Activated naive CD4-positive, alpha-beta T cell treated with Interleukin-2 at 50 U/mL for 16 hours (primary cell): ENCODE measurements around the gene TRIM52.
"Not testable (repeated sequence)": the region's sequence is repeated elsewhere in the genome, so short reads cannot be mapped to it uniquely, and the experiment has no call there.

ENCODE experiments used
- DNase-seq: peaks from one replicate; pipeline ENCODE4 v3.0.0-alpha.2; 2020

The TRIM52 gene

DNA sequence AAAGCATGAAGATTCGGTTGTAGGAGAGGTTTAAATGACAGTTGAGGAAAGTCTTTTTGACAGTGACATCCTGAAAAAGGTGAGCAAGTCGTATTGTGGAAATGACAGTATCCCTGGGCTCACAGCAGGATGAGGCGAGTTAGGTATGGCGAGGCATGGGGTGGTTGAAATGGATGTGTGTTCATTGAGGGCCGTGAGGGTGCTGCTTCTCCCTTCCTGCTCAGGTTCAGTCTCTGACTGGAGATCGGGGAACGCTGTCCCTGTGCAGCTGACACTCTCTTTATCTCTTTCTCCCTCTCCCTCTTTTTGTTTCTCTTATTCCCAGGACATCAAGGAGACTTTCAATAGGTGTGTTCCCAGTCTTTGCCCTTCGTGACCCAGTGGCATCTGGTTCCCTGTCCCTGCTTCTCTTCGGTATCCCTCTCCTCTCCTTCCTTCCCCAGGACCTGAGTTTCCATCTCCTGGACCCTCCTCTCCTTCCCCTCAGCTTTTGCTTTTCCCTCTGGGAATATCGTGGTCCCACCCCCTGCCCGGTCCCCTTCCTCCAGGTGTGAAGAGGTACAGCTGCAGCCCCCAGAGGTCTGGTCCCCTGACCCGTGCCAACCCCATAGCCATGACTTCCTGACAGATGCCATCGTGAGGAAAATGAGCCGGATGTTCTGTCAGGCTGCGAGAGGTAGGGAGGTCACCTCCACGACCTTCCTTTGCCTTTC is 27.7 kb downstream of the TRIM52 start:
- DNase-seq, result no peak

DNA sequence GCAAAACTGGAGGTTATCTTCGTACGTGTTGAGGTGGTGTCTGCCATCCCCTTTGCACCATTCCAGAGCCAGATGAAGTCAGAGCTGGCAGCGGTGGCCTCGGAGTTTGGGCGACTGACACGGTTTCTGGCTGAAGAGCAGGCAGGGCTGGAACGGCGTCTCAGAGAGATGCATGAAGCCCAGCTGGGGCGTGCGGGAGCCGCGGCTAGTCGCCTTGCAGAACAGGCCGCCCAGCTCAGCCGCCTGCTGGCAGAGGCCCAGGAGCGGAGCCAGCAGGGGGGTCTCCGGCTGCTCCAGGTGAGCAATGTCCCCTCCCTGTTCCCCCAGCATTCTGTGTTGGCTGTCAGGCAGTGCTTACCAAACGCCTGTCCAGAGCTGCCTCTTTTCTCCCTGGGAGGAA is 28.4 kb downstream of the TRIM52 start:
- no peak for DNase-seq

DNA sequence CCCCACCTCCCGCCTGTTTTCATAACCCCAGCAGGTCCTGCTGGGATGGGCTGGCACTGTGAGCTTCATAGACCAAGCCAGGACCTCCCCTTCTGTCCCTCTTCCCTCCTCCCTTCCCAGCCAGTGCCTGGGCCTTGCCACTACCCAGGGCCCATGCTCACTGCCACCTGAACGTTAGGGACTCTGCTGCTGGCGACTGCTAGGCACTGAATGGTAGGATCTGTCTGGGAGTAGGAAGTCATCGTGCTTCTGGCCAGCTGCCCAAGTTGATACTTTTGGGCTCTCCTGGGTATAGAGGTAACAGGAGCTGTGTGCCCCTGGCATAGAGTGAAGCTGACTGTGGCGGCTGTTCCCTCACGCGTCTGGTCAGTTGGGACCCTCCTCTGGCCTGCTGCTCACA is 29.5 kb downstream of the TRIM52 start:
- no peak for DNase-seq

DNA sequence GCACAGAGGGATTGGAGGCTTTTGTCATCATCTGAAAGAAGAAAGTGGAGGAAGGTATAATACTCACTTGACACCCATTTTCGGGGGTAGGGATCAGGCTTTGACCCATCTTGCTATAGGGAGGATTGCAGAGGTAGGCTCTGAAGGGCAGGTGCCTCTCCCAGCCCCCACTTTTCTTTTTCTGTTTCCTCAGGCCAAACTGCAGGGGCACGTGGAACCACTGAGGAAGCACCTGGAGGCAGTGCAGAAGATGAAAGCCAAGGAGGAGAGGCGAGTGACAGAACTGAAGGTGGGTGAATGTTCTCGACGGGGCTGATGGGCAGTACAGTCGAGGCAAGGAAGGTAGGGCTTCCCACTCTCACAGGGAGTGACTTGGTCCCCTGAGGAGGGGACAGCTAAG is 30.4 kb downstream of the TRIM52 start:
- no peak for DNase-seq

DNA sequence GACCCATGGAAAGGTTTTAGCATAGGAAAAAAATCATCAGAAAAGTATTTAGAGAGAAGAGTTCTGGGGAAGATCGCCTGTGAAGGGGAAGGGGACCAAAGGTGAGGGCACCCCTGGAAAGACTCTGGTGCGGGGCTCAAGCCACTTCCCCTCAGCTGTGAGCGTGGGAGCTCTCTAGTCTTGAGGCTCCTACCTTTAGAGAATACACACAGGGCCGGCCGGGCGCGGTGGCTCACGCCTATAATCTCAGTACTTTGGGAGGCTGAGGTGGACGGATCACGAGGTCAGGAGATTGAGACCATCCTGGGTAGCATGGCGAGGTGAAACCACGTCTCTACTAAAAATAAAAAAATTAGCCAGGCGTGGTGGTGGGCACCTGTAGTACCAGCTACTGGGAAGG is 30.9 kb downstream of the TRIM52 start:
- DNase-seq, result no peak

DNA sequence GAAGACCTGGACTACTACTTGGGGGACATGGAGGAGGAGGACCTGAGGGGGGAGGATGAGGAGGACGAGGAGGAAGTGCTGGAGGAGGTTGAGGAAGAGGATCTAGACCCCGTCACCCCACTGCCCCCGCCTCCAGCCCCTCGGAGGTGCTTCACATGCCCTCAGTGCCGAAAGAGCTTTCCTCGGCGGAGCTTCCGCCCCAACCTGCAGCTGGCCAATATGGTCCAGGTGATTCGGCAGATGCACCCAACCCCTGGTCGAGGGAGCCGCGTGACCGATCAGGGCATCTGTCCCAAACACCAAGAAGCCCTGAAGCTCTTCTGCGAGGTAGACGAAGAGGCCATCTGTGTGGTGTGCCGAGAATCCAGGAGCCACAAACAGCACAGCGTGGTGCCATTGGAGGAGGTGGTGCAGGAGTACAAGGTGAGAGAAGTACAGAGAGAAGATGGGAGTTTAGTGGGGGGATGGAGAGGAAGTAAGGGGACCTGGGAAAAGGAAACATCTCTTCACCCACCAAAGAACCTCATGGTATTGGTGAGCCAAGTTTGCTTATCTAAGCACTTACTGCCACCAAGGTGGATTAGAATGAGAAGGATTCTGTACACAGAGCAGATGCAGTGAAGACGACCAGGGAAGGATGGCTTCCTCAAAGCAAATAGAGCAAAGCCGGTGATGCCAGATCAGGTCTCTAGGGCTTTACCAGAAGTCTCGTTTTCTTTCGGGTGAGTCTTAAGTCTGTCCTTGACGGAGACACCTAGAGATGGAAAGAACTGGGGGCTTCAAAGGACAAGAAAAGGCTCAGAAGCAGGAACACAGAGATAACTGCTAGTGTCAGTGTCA is 36.3 kb downstream of the TRIM52 start:
- peak; percentile 52 for DNase-seq

DNA sequence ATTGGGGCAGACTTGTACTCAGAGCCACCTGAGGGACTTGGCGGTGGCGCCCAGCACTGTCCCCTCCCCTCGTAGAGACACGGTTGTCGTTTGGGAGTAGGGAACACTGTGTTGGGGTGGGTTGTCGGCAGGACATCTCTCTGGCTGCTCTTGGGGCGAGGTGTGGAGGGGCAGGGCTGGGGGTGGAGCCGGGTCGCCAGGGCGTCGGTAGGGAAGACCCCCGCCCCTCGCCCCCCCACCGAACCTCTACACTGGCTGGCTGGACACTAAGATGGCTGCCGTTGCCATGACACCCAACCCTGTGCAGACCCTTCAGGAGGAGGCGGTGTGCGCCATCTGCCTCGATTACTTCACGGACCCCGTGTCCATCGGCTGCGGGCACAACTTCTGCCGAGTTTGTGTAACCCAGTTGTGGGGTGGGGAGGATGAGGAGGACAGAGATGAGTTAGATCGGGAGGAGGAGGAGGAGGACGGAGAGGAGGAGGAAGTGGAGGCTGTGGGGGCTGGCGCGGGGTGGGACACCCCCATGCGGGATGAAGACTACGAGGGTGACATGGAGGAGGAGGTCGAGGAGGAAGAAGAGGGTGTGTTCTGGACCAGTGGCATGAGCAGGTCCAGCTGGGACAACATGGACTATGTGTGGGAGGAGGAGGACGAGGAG is 37.1 kb downstream of the TRIM52 start:
- DNase-seq, result no peak

DNA sequence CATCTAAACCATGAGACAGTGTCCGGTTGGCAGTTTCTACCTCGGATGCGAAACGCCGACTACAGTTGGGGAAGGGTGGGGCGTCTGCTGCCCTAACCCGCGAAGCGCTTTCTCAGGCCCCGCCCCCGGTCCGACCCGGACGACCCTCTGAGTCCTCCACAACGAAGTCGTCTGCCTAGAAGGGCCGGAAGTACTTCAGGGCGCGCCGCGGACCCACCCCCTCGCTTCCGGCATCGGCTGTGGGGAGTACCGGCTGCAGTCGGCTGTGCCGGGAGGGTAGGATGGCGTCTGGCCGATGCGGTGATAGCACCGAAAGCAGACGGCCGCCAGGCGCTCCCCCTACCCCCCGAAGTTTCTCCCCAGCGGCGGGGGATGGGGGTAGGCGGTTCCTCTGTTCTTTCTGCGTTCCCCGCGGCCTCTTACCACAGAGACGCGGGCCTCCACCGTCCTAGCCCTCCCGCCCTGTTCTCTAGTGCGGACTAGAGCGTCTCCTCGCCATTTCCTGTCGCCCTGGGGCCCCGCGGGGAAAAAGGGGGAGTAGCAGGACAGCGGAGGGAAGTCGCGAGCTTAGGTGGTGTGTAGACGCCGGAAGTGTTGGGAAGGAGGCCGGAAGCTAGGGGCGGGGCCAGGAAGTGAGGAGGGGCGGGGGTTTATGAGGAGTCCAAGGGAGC is 37.8 kb downstream of the TRIM52 start, which contains the start of gene TRIM41:
Gene TRIM41 (plus strand): TSS at position 224 of the 671 bp plus-strand sequence. CDS start 719 bp downstream, outside the sequence.
- peak; percentile 98 for DNase-seq

DNA sequence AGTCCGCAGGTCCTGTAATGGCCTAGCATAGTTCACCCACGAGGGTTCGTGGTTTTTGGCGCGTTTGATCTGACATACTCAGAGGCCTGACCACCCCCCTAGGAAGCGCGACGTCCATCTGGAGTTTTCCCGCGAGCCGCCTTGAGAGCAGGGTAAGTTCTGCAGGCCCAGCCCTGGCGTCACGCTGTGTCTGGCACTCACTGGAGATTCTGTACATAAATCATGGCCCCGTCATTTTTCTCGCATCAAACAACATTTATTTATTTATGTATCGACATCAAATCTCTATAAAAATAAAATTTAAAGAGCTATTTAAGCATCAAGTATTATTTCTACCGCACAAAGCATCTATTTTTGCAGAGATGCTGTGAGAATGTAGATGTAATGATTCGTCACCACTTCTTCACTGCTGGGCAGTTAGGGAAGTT is 38.3 kb downstream of the TRIM52 start:
- DNase-seq, result no peak

DNA sequence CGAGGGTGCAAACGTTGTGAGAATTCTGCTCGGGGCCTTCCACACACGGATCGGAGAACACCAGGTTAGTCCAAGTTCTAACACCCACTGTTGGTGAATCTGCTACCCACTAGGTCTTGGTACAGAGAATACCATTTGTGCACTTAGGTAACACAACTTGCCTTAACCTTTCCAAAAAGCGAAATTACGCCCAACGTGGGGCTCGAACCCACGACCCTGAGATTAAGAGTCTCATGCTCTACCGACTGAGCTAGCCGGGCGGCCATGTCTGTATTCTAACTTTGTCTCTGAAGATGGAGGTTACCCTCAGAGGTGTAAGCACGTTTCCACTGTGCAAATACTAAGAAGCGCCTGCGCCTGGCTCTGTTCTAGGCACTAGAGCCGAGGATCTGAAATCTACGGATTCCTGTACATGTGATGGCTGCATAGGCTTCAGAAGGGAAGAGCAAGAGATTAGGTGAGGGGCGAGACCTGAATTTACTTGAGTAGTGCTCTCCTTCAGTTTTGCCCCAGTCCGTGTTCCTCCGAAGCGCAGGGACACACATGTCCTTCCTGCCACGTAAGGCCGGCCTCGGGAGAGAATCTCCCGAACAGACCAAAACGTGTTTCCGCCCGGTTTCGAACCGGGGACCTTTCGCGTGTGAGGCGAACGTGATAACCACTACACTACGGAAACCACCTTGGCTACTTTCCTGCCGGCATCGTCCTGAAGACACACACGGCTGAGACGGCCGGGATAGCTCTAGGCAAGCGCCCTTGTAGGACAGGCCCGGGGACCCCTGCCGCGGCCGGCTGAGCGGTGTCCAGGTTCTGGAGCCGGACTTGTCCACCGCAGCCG is 38.9 kb downstream of the TRIM52 start:
- DNase-seq, result peak; percentile 97

DNA sequence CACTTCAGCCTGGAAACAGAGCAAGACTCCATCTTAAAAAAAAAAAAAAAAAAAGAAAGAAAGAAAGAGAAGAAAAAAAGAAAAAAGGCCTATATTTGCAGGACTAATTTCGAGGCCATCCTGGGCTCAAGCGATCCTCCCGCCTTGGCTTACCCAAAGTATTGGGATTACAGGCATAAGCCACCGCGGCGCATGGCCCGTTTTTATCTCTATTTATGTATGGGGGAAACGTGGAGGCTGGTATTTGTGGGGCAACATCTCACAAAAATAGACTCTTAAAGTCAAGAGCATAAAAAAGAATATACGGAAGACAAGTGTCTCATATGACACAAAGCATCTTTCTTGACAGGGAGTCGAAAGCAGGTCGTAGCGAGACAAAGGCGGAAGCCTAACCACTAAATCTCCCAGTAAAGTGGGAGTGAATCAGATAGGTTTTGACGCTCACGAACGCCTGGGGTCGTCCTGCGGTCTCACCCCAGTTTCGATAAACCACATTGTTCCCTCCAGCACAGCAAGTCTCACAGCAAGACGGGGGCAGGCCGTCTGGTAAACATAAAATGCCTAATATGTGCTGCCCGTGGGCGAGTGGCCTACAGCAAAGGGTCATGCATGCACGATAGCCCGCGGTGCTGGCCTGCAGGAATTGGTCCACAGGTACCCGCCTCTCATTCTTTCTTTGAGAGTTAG is 39.7 kb downstream of the TRIM52 start:
- peak; percentile 59 for DNase-seq

DNA sequence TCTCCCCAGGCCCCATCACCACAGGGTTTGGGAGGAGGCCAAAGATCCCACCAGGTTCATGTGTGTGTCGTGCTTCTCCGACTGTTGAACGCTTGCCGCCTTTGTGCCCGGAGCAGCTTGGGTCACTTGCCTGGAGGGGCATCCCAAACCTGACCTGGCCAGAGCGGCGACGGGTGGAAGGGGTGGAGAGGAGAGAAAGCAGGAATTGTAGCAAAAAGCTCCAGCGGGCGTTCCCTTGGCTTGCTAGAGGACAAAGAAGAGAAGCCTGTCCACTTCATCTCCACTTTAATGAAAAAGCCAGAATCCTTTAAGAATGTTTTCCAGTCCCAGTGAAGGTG is 40.8 kb downstream of the TRIM52 start:
- no peak for DNase-seq

DNA sequence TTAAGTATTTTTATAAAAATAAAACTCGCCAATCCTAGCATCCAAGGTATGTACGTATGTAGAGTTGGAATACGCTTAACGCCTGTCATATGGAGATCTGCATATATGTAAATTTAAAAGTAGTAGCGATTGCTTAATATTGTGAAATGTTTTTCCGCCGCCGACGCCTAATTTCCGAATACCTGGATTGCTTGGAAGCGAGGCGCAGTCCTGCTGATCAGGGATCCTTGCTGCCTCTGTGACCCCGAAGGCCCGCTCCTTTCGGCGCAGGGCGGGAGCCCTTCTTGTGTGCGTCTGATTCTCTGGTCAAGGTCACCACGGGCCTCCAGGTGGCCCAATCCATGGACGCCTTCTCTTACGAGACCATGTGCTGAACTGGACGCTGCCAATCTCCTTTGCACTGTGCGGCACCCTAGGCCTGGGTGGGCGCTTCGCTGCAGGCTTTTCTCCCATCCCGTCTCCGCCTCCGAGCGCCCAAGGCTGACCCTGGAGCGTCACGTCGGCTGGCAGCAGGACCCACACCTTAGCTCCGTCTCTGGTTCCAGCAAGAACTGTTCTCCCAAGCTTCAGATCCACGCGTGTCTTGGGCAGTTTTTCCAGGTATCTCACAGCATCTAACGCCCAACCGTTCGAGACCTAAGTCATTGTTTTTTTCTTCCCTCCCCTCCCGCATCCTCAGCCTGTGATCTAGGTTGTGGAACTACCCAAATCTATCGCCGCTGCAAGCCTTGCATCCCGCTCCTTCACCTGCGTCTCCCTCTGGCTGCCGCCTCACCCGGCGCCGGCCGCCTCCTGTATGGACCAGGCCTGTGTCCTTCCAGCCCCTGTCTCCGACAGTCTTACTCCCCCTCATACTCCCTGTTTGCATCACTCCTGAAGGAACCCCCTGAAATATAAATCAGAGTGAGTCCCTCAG is 41.4 kb downstream of the TRIM52 start:
- no peak for DNase-seq

DNA sequence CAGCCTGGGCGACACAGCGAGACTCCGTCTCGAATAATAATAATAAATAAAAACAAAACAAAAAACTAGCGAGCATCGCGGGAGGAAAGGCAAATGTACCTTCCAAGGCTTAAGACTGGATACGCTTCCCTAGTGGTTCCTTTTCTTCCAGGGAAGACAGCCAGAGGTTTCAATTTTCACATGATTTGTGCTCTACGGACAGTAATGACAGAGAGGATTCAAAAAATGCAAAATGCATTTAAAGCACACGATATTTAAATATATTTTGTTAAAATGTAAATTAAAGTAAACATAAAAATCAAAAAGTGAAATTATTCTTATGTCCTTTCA is 42.2 kb downstream of the TRIM52 start:
- DNase-seq, result no peak

DNA sequence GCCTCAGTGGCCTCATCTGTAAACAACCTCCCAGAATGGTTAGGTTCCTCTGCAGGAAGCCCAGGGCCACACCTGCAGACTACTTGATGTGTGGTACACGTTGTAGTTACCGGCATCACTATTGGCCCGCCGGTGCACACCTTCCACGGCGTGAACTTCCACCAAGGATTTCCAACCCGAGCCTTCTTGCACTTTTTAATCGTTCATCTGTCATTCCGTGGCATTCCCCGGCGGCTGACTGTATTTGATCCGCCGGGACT is 43.2 kb downstream of the TRIM52 start:
- peak; percentile 43 for DNase-seq

DNA sequence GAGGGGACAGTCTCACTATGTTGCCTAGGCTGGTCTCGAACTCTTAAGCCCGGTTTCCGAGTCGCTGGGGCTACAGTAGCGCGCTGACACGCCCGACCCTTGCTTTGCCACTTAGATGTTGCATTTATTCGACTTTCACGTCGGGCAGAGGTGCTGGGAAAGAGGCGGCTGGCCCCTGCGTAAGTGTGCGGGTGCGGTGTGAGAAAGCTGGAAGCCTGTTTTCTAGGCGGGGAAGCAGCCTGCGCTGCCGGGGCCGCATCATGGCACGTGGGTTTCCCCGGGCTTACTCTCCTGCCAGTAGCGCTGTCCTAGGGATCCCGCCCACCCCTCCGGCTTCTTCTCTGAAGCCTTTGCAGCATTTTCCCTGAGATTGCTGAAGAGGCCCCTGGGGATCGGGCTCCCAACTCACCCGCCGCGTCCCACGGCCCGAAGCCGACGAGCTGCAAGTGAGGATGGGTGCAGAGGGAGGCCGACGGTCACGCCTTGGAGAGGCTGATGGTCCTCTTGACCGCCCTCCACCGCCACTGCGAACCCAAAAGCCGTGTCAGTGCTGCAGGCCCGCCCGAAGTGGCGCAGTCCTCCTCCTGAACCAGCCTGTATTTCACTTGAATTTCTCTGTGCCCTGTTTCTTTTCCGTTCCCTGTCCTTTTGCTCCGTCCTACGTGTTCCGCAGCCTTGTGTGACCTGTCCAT is 43.7 kb downstream of the TRIM52 start:
- peak; percentile 62 for DNase-seq

DNA sequence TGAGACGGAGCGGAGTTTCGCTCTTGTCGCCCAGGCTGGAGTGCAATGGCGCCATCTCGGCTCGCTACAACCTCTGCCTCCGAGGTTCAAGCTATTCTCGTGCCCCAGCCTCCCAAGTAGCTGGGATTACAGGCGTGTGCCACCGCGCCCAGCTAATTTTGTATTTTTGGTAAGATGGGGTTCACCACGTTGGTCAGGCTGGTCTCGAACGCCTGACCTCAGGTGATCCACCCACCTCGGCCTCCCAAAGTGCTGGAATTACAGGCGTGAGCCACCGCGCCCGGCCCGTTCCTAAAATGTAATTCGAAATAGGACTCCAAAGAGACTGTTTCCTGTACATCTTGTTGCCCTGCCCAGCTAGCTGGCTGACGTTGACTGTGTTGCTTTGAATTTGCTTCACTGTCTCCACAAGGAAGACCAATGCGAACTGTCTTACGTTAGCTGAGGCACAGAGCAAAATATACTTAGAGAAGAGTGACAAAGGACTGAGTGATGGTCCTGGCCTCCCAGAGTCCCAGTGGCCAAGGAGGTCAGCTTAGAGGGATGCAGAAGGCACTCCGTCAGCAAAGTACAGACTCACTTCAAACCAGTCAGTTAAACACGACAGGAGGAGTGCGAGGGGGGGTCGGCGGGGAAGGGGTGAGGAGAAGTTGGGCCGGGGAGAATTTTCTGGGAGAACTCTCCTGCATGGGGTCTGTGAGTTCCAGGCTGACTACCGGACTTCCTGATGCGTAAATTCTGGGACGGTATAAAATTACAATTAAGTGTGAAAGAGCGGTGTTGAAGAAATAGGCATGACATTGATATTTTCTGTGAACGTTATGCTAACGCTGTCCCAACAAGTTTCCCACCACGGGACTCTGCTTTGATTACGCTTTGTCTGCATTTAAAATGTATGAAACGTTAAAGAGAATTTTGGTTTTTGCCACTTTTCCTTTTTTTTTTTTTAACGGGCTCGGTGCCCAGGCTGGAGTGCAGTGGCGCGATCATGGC is 44.6 kb downstream of the TRIM52 start:
- DNase-seq, result no peak

DNA sequence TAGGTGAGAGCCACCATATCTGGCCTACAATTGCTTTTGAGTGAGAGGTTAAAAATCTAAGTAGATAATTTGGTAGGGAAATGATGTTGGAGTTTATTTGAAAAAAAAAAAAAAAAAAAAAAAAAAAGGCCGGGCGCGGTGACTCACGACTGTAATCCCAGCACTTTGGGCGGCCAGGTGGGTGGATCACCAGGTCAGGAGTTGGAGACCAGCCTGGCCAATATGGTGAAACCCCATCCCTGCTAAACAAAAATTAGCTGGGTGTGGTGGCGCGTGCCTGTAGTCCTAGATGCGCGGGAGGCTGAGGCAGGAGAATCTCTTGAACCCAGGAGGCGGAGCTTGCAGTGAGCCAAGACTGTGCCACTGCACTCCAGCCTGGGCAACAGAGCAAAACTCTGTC is 46.7 kb downstream of the TRIM52 start:
- not testable (repeated sequence) for DNase-seq

DNA sequence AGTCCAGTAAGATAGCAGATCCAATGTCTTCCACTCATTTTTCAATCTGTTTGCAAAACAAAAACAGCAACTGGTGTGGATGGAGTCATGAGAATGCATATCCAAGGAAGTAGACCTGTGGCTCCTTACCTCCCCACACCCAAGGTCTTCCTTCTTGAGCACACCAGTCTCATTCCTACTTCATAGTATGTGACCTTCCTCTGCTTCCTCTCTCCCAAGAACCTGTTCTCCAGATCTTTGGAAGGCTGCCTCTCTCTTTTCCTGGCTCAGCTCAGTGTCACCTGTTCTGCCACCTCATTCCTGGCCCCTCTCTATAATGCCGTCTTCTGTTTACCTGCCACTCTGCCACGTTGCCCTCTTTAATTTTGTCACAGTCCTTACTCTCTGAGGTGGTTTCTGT is 48.0 kb downstream of the TRIM52 start:
- DNase-seq, result no peak
